HG02970 (cell line): ENCODE measurements around the gene CMTM4.
"Not testable (repeated sequence)": the region's sequence is repeated elsewhere in the genome, so short reads cannot be mapped to it uniquely, and the experiment has no call there.

Experiments used
- ATAC-seq: cut with Tn5 transposase; IDR thresholded peaks from one replicate; pipeline ENCODE4 v1.9.1; 2021; ENCODE audit warnings: mild to moderate bottlenecking, moderate library complexity, moderate number of reproducible peaks; ENCODE audit not compliant: unreplicated experiment, low FRiP score

Gene CMTM4

DNA sequence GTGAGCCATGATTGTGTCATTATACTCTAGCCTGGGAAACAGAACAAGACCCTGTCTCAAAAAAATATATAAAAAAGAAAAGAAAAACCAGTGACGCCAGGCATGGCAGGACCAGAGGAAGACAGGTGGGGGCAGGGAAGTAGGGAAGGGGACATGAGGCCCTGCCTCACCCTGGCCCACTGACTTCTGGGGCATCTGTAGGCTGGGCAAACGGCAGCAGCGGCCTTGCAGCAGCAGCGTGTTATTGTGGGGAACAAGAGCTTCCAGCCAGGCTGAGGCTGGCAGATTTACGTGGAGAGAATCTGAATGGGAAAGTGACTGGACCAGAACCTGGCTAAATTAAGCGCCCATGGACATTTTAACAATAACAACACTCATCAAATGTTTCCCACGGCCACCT lies 19.4 kb downstream of the CMTM4 start:
- ATAC-seq, result no peak

DNA sequence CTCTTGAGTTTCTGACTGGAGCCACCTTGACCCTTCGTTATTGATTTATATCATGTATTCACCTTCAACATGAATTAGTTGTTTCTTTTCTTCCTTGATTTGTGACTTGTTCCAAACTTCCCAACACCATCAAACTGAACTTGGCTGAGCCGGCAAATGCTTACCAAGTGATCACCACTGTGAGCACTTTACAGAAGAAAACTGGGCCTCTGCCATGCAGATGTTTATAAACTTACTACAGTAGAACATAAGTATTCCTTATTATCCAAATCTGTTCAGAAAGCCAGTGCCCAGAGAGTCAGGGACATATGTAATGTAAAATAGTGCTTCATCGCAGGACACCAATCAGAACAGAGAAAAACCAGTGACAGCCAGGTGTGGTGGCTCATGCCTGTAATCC lies 19.9 kb downstream of the CMTM4 start:
- no peak for ATAC-seq

DNA sequence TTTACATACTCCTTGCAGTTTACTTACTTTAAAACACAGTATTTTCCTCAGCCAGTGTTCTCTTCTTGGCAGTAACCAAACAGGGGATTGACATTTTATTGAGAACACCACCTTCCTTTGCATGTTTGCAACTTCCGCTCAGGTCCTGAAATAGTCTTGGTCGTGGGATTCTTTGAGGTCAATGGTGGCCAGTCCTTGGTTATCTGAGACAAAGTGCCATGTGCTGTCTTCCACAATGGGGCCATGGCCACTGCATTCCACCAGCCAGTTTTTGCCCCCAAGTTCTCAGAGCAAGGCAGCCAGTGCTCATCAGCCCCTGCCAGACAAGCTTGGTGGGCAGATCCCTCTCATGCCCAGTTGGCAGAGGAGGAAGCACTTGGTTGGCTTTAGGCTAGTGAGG lies 22.9 kb downstream of the CMTM4 start:
- no peak for ATAC-seq

DNA sequence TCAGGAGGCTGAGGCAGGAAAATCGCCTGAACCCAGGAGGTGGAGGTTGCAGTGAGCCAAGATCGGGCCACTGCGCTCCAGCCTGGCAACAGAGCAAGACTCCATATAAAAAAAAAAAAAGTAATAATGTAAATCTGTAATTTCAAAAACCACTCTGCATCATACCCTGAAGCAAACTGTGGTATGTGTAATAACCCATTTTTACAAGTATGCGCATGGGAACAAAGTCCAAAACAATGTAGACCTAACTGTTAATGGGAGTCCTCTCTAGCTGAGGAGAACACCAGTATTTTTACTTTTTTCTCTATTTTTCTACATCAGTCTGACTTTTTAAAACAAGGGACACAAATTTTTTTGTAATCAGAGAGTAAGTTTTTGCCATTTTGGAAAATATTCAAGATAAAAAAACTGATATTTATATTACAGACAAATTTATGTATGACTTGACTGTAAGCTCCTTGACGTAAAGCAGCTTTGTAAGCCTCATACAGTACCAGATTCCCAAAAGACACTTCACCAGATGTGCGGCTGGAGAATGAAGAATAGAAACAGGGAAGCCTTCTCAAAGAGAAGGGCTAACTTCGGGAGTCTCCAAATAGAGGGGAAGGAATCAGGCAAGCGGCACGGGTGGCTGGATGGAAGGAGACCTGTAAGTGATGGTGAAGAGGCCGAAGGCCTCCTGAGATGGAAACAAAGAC lies 25.7 kb downstream of the CMTM4 start:
- ATAC-seq, result no peak

DNA sequence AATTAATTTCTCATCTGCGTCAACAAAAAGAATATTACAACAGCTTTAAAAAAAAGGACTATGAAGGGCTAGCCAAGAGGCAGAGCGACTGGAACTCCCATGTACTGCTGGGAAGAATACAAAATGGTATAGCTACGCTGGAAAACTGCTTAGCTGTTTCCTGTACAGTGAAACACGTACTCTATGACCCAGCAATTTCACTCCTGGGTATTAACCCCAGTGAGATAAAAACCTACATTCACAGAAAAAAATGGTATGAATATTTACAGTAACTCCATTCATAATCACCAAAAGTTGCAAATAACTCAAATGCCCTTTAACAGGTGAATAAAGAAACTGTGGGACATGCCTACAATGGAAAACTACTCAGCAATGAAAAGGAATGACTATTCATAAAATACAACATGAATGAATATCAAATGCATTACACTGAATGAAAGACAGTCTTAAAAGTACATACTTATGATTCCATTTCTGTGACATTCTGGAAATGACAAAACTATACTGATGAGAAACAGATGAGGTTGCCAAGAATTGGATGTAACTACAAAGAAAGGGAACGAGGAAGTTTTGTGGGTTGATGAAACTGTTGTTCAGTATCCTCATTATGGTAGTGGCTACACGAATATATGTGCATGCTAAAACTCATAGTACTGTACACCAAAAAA lies 27.6 kb downstream of the CMTM4 start:
- ATAC-seq, result no peak

DNA sequence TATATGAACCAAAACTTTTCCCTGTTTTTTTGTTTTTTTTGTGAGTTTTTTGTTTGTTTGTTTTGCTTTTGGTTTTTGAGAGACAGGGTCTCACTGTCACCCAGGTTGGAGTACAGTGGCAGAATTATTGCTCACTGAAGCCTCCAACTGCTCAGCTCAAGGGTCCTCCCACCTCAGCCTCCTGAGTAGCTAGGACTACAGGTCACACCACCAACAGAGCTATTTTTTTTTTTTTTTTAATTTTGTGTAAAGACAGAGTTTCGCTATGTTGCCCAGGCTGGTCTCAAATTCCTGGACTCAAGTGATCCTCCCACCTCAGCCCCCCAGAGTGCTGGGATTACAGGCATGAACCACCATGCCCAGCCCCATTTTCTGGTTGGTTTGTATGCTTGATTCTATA lies 28.6 kb downstream of the CMTM4 start:
- ATAC-seq, result no peak

DNA sequence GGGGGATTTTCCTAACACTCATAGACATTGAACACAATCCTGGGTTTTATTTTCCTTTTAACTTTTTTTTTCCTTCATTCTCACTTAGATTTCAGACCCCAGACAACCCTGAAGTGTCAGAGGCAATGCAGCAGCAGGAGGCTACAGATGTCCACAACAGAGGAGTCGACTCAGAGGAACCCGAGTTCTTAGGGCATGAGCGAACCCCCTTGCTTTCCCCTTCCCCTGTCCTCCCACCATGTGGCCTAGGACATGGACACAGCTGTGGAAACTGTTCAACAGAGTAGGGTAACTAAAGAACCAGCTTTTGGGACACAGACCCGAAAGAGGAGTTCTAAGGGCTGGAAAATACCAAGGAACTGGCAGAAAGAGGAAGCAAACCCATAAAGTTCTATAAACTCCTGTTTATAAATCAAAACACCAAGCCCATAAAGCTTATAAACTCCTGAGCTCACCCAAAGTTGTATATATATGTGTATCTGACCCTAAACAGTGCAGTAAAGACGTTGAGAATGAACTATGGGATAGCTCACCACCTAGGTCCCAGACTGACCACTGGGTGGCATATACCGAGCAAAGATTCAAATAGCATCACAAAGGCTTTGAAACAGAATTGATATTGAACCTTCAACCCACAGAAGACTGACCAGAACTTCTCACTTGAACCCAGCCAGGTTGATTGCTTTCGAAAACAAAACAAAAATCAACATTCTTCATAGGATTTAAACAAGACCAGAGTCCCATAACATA lies 33.9 kb downstream of the CMTM4 start:
- no peak for ATAC-seq

DNA sequence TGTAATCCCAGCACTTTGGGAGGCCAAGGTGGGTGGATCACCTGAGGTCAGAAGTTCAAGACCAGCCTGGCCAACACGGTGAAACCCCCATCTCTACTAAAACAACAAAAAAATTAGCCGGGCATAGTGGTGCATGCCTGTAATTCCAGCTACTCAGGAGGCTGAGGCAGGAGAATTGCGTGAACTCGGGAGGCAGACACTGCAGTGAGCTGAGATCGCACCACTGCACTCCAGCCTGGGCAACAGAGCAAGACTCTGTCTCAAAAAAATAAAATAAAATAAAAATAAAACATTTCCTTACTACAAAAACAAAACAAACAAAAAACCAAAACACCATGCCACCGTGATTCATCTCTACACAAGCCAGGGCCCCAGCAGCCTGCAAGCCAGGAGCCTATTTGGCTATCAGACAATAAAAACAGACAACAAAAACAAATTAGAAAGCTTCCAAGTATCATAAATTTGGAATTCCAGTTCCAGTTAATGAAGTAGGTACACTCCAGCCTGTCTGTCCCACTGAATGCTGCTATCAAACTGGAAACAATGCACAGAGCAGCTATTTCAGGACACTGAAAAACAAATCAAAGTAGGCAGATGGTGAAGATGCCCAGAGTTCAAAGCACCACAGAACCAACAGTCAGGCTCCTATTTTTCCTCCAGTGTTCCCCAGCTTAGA lies 34.7 kb downstream of the CMTM4 start:
- not testable (repeated sequence) for ATAC-seq

DNA sequence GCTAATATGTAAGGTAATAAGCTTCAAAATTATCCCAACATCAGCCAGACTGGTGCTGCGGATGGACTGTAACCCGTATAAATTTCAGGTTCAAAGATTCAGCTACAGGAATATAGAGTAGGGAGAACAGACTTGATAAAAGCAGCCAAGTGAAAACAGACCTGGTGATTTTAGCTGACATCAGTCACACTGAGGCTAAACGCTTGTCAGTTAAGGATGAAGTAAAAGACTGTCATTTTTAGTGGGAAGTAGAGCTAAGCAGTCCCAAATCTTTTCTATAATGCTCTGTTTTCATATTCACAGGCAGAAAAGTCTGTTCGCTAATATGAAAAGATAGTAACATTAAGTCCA lies 35.4 kb downstream of the CMTM4 start:
- no peak for ATAC-seq

DNA sequence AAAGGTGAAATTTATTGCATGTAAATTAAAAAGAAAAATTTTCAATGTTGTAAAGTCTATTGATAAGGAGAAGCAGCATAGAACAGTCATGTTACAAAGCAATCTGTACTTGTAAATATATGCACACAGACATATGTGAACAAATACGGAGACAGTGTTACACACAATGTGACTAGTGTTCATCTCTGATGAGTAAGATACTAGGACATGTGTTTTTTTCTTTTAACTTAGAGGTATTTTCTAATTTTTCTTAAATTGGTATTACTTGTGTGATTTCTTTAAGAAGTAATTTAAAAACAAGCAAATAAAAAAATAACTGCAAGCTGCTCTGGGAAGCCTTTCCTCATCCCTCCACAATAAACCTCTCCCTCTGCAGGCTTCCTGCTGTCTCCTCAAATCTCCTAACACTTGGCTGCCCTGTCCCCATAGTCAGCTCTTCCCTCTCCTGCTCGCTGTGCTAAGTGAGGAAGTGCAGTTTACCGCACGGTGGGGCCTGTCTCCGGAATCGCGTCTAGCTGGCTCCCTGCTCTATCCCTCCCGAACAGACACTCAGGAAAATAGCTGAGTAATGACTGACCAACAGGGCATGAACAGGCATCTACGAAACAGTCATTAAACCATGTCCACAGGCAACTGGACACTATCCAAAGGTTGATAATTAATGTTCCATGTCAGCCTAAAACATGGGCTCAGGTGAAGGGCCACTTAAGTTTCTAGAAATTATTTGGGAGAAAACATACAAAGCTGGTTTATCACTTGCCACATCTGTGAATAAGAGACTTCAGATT lies 35.9 kb downstream of the CMTM4 start:
- no peak for ATAC-seq

DNA sequence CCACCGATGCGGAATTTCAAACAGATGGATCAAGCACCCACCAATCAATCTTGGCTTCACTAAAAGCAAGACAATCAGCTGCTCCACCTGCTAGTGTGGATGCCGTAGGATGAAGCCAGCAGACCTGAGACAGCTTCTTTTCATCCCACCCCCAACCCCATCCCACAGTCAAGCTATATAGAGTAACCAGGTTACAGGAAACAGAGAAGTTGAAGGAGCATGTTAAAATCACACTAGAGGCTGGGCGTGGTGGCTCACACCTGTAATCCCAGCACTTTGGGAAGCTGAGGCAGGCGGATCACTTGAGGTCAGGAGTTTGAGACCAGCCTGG lies 37.7 kb downstream of the CMTM4 start:
- no peak for ATAC-seq

DNA sequence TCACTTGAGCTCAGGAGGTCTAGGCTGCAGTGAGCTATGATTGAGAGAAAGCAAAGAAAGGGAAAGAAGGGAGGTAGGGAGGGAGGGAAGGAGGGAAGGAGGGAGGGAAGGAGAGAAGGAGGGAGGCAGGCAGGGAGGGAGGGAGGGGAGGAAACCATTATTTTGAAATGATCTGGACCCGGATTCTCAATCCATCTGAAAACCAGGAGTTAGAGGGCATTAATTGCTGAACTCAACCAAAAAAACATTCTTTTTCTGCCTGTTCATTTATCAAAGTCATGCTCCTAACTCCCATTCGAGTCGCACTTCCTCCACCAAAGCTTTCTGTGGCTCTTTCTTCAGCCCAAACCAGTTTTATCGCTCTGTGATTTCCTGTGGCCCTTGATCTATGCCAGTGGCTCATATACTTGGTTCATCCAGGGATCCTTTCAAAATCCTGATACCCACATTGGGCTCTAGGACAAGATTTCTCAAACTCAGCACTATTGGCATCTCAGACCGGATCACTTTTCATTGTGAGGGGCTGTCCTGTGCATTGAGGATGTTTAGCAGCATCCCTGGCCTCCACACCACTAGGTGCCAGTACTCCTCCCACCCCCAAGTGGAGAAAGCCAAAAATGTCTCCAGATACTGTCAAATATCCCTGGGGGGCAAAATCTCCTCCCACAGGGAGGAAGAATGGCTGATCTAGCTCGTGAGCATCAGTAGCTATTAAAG lies 38.2 kb downstream of the CMTM4 start:
- no peak for ATAC-seq

DNA sequence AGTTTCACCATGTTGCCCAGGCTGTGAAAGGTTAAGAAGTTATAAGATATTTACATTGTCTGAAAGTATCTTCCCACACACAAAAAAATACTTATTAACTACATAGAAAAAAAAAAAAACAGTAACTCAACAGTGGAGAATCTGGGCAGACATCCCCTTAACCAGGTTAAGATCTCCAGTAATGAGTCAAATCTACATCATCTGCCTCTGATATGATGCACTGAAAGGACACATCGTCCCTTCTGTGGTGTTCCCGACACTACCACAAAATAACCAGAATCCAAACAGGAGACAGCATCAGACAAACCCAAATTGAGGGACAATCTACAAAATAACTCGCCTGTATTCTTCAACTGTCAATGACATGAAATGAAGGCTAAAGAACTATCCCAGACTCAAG lies 40.0 kb downstream of the CMTM4 start:
- ATAC-seq, result no peak

DNA sequence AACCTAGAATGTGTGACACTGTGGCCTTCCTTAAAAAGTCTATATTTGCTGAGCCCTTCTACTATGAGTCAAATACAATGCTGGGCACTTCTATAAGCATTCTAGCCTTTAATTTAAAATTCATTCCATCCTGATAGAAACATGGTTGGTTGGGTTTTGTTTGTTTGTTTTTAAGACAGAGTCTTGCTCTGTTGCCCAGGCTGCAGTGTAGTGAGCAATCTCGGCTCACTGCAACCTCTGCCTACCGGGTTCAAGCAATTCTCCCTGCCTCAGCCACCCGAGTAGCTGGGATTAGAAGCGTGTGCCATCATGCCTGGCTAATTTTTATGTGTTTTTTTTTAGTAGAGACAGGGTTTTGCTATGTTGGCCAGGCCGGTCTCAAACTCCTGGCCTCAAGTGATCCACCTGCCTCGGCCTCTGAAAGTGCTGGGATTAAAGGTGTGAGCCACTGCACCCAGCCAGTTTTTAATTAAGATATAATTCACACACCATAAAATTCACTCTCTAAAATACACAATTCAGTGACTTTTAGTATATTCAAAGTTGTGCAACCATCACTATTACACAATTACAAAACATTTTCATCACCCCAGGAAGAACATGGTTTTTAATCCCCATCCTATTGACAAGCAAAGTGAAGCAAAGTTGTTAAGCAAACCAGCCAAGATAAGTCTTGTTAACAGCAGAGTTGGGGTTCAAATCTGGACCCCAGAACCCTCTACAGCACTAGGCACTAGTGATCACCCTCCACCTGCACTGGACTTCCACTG lies 42.8 kb downstream of the CMTM4 start:
- no peak for ATAC-seq

DNA sequence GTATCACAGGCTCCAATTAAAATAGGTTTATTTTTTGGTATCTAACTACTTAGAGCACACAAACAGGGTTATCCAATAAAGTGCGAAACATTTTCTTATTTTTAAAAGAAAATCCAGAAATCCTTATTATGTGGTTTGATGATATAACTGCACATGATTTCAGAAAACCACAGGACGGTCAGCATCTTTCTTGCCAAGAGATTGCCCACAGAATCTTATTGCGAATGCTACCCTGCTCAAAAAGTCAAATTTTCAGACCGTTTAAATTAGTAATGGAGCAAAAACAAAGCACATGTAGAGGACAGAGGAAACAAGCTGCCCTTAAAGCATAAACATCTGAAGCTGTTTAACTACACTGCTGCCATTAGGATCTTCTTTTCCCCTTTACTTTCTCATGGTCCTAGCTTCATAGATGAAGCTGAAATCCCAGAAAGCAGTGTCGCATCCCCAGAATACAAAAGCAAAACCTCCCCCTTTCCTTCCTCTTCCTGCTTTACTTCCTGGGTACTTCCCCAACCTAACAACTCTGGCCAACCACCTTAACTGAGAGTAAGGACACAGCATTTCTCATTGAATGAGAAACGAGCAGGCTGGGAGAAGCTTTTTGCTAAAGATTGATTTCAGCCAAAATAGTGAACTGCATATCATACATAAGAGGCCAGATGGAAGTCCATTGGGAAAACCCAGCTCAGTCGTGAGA lies 43.7 kb downstream of the CMTM4 start:
- no peak for ATAC-seq

DNA sequence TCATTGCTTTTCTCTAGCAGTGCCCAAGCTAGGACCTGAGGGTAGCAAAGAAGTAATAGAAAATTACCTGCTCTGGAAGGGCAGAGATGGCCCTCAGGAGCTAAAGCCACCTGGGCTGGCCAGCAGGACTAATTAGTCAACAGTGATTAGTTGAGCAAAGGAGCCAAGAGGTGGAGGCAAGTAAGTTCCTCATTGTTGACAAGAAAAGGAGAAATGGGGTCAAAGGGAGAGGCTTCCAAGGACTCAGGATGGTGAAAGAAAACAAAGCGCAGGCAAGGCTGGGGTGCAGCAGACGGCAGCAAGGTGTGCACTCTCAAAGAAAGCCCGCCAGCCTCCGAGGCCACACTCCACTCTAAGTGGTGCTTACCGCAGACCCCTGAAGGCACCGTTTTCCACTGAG lies 44.6 kb downstream of the CMTM4 start:
- no peak for ATAC-seq

DNA sequence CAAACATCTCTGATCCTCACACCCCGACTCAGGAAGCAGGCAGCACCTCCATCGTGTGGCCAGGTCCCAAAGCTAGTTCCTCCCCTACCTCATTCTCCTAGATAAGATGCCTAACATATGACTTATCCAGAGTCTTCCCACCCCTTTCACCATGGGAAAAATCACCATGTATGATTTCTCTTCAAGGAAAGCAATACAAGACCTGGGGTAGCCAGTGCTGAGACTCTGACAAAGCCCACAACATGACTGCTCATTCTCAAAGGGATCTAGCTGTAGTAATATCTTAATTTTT lies 45.1 kb downstream of the CMTM4 start:
- no peak for ATAC-seq

DNA sequence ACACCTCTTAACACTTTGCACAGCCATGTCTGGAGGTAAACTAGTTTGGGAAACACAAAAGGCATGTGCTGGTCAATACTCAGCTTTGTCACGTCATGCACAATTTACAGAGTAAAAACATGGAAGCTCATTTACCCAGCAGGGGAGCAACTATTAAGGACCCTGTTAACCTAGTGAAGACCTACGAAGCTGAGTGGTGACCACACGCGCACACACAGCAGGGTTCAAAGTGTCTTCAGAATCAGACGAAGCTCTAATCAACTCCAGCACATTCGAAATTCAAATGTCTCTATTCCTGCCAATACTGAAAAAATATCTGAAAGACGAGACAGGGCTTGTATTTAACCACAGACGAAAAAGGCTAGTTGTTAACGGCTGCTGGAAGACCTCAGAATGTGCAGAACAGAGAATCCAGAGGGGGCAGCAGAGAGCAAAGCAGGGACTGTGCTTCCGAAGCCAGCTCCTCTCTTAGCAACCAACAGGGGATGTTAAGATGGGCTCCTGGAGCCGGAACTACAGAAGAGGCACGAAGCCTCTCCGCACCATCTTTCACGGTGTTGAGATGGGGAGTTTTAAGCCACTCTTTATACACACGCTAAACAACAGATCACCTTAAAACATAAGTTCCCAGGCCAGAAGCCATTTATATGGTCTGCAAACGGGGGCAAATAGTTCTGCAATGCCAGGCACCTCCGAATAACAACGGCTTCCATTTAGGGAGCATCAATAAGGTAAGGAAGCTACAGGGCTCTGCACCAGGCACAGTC lies 45.7 kb downstream of the CMTM4 start:
- peak; percentile 66 for ATAC-seq
